SJSA1 (cell line): ENCODE results near the gene TVP23C. TPM values are rescaled to one million over a fixed set of nuclear protein-coding genes. Genes with fewer than 3 reads are reported as not detected.
A peak's percentile ranks its signal among the peaks of the same experiment; 100 is the strongest.

Experiments
- DNase-seq, 2 experiments: peaks; one replicate each; pipeline ENCODE4 v3.0.0-alpha.2; 2015 to 2020; ENCODE audit warnings: low spot score in 2 of 2, low read depth in 1 of 2
- H3K27ac ChIP-seq: fragments of 250-450 bp; sonication (Bioruptor Pico); 2 replicates; pipeline ENCODE4 v1.5.1; 2020; ENCODE audit warnings: mild to moderate bottlenecking, moderate library complexity
- H3K27me3 ChIP-seq: fragments of 250-450 bp; sonication (Bioruptor Pico); replicated peaks from 2 replicates; pipeline ENCODE4 v1.5.1; 2020; ENCODE audit warnings: mild to moderate bottlenecking, moderate library complexity
- H3K36me3 ChIP-seq: fragments of 250-450 bp; sonication (Bioruptor Pico); 2 replicates; pipeline ENCODE4 v1.5.1; 2020; ENCODE audit warnings: mild to moderate bottlenecking
- H3K4me1 ChIP-seq: fragments of 250-450 bp; sonication (Bioruptor Pico); replicated peaks from 2 replicates; pipeline ENCODE4 v1.6.1; 2021; ENCODE audit warnings: mild to moderate bottlenecking
- H3K4me3 ChIP-seq: fragments of 250-450 bp; sonication (Bioruptor Pico); 2 replicates; pipeline ENCODE4 v1.5.1; 2020; ENCODE audit warnings: mild to moderate bottlenecking
- H3K9me3 ChIP-seq: fragments of 250-450 bp; sonication (Bioruptor Pico); replicated peaks from 2 replicates; pipeline ENCODE4 v1.5.1; 2020; ENCODE audit warnings: mild to moderate bottlenecking
- total RNA-seq: library from RNA; depleted of rRNA; stranded (reverse); fragments of >200 nt; shearing (Covaris generic); gene quantifications from 2 replicates; pipeline ENCODE4 v1.2.3, GENCODE V29; 2014

The TVP23C gene
- total RNA-seq, 1 experiment from 2014 or later: 4.4 TPM

GRCh38 chr17:15479703-15480102 lies 83.6 kb downstream of the TVP23C start:
- DNase-seq: no peak
- no peak overlapping the region for H3K4me3 ChIP-seq
- H3K4me1 ChIP-seq: peaks cover 9% of the 10 kb centered on the region
- H3K36me3 ChIP-seq: no peaks in the 10 kb centered on the region
- H3K27ac ChIP-seq: no peak overlapping the region
- H3K9me3 ChIP-seq: no peaks in the 10 kb centered on the region
- no peaks in the 10 kb centered on the region for H3K27me3 ChIP-seq

GRCh38 chr17:15478845-15479244 lies 84.4 kb downstream of the TVP23C start:
- peaks cover 9% of the 10 kb centered on the region for H3K4me1 ChIP-seq
- no peak overlapping the region for H3K4me3 ChIP-seq
- no peak for DNase-seq

GRCh38 chr17:15475631-15476354 lies 87.5 kb downstream of the TVP23C start:
- H3K9me3 ChIP-seq: no peaks in the 10 kb centered on the region
- H3K36me3 ChIP-seq: no peaks in the 10 kb centered on the region
- H3K27ac ChIP-seq: no peak overlapping the region
- no peak for DNase-seq
- H3K27me3 ChIP-seq: no peaks in the 10 kb centered on the region
- H3K4me3 ChIP-seq: no peak overlapping the region
- H3K4me1 ChIP-seq: peaks cover 9% of the 10 kb centered on the region

More at GRCh38 chr17:15478845-15479244, 84.4 kb downstream of the TVP23C start:
- no peaks in the 10 kb centered on the region for H3K27me3 ChIP-seq
- no peak overlapping the region for H3K27ac ChIP-seq
- H3K36me3 ChIP-seq: no peaks in the 10 kb centered on the region
- H3K9me3 ChIP-seq: no peaks in the 10 kb centered on the region

- H3K27me3 ChIP-seq: no peaks in the 10 kb centered on the region
- no peaks in the 10 kb centered on the region for H3K9me3 ChIP-seq
- H3K27ac ChIP-seq: no peak overlapping the region
- H3K4me1 ChIP-seq: no peaks in the 10 kb centered on the region
- no peak overlapping the region for H3K4me3 ChIP-seq
- DNase-seq: no peak
- no peaks in the 10 kb centered on the region for H3K36me3 ChIP-seq
These were observed 90.4 kb downstream of the TVP23C start for GRCh38 chr17:15472891-15473290.

- H3K4me3 ChIP-seq: no peak overlapping the region
- H3K36me3 ChIP-seq: no peaks in the 10 kb centered on the region
- H3K27ac ChIP-seq: no peak overlapping the region
- H3K9me3 ChIP-seq: no peaks in the 10 kb centered on the region
- H3K4me1 ChIP-seq: no peaks in the 10 kb centered on the region
- DNase-seq: no peak
- H3K27me3 ChIP-seq: no peaks in the 10 kb centered on the region
These were observed 92.7 kb downstream of the TVP23C start for GRCh38 chr17:15470536-15470935.

- Histone ChIP-seq H3K27me3 (no peaks in the 10 kb centered on the region), H3K36me3 (no peaks in the 10 kb centered on the region), H3K4me3 (no peak overlapping the region), H3K27ac (no peak overlapping the region), H3K4me1 (peaks cover 2% of the 10 kb centered on the region), H3K9me3 (no peaks in the 10 kb centered on the region)
- DNase-seq: no peak
These were observed 94.0 kb downstream of the TVP23C start for GRCh38 chr17:15469260-15469659.

- no peak overlapping the region for H3K27ac ChIP-seq
These were observed 95.2 kb downstream of the TVP23C start for GRCh38 chr17:15468126-15468525.

GRCh38 chr17:15467592-15467991 lies 95.7 kb downstream of the TVP23C start, which contains the start of gene CDRT4:
Gene CDRT4, minus strand, starts transcription at chr17:15467621. Its CDS starts 27,383 bp downstream, at chr17:15440238.
- Histone ChIP-seq H3K36me3 (no peaks in the 10 kb centered on the region), H3K9me3 (no peaks in the 10 kb centered on the region), H3K4me1 (peaks cover 19% of the 10 kb centered on the region), H3K27ac (no peak within 1 kb of the TSS), H3K27me3 (no peaks in the 10 kb centered on the region), H3K4me3 (no peak within 1 kb of the TSS)
- DNase-seq: no peak

More at GRCh38 chr17:15468126-15468525, 95.2 kb downstream of the TVP23C start:
- H3K4me1 ChIP-seq: peaks cover 14% of the 10 kb centered on the region
- H3K4me3 ChIP-seq: no peak overlapping the region
- no peaks in the 10 kb centered on the region for H3K27me3 ChIP-seq
- DNase-seq: no peak
- no peaks in the 10 kb centered on the region for H3K9me3 ChIP-seq
- no peaks in the 10 kb centered on the region for H3K36me3 ChIP-seq

- no peak overlapping the region for H3K4me3 ChIP-seq
- no peak for DNase-seq
- H3K9me3 ChIP-seq: no peaks in the 10 kb centered on the region
These were observed 97.2 kb downstream of the TVP23C start for GRCh38 chr17:15466131-15466530.

GRCh38 chr17:15465045-15465701 lies 98.1 kb downstream of the TVP23C start:
- no peaks in the 10 kb centered on the region for H3K27me3 ChIP-seq

More at GRCh38 chr17:15466131-15466530, 97.2 kb downstream of the TVP23C start:
- Histone ChIP-seq H3K27me3 (no peaks in the 10 kb centered on the region), H3K4me1 (peaks cover 22% of the 10 kb centered on the region), H3K27ac (no peak overlapping the region), H3K36me3 (no peaks in the 10 kb centered on the region)

GRCh38 chr17:15464231-15464985 lies 98.9 kb downstream of the TVP23C start:
- Histone ChIP-seq H3K27ac (no peak overlapping the region), H3K9me3 (no peaks in the 10 kb centered on the region), H3K36me3 (no peaks in the 10 kb centered on the region), H3K4me3 (no peak overlapping the region), H3K4me1 (peaks cover 22% of the 10 kb centered on the region), H3K27me3 (no peaks in the 10 kb centered on the region)
- no peak for DNase-seq

More at GRCh38 chr17:15465045-15465701, 98.1 kb downstream of the TVP23C start:
- Histone ChIP-seq H3K36me3 (no peaks in the 10 kb centered on the region), H3K4me1 (peaks cover 22% of the 10 kb centered on the region), H3K27ac (no peak overlapping the region), H3K9me3 (no peaks in the 10 kb centered on the region), H3K4me3 (no peak overlapping the region)
- DNase-seq: no peak

- Histone ChIP-seq H3K27me3 (no peaks in the 10 kb centered on the region), H3K36me3 (no peaks in the 10 kb centered on the region), H3K4me3 (no peak overlapping the region), H3K4me1 (peaks cover 26% of the 10 kb centered on the region), H3K9me3 (no peaks in the 10 kb centered on the region), H3K27ac (peak overlapping the region; percentile 38)
- peak; percentile 81 to 82 for DNase-seq
These were observed 100.1 kb downstream of the TVP23C start for GRCh38 chr17:15462976-15463772.

- no peak overlapping the region for H3K4me3 ChIP-seq
- no peaks in the 10 kb centered on the region for H3K27me3 ChIP-seq
- H3K36me3 ChIP-seq: no peaks in the 10 kb centered on the region
- H3K4me1 ChIP-seq: peaks cover 52% of the 10 kb centered on the region
- H3K27ac ChIP-seq: peak overlapping the region; percentile 73
- H3K9me3 ChIP-seq: 0 out of 2 replicates have a peak, but pooled peaks cover 2% of the 10 kb centered on the region
- no peak for DNase-seq
These were observed 105.6 kb downstream of the TVP23C start for GRCh38 chr17:15457723-15458094.
